ENCODE data around the gene ECHS1. TPM values are rescaled to one million over a fixed set of nuclear protein-coding genes. Genes with fewer than 3 reads are reported as not detected.

Gene ECHS1
- total RNA-seq, 1 experiment from 2014 or later: 58.0 TPM

GRCh38 chr10:133405272-133405671, 32.1 kb upstream of the ECHS1 start:
- Histone ChIP-seq H3K4me2 (ENCODE audit: low read length) (no peak overlapping the region), H4K20me1 (ENCODE audit: insufficient read depth) (no peaks in the 10 kb centered on the region), H3K9ac (ENCODE audit: low read length) (no peak overlapping the region), H3K36me3 (ENCODE audit: control insufficient read depth in 1 of 2, insufficient read depth in 2 of 2, low read length in 2 of 2) (peaks cover 0 to 7% of the 10 kb centered on the region in 2 experiments; a peak in 3 of 4 replicates), H2AFZ (ENCODE audit: low read depth, low read length, poor library complexity, severe bottlenecking) (no peak overlapping the region), H3K9me3 (ENCODE audit: control insufficient read depth in 1 of 2, insufficient read depth in 1 of 2, low read depth in 1 of 2, low read length in 2 of 2) (no peaks in the 10 kb centered on the region), H3K27ac (ENCODE audit: low read depth, low read length) (no peak overlapping the region), H3K79me2 (ENCODE audit: insufficient read depth, low read length) (peaks cover 54% of the 10 kb centered on the region), H3K9me2 (ENCODE audit: insufficient read depth) (no peaks in the 10 kb centered on the region), H3K4me3 (replicated peaks in 1 of 2; ENCODE audit: low read depth in 1 of 2, low read length in 2 of 2) (no peak overlapping the region), H3K4me1 (ENCODE audit: control insufficient read depth in 1 of 2, insufficient read depth in 2 of 2, low read length in 2 of 2) (no peaks in the 10 kb centered on the region), H3K27me3 (ENCODE audit: insufficient read depth, low read length) (no peaks in the 10 kb centered on the region)
- no peak for DNase-seq (ENCODE audit: low read depth, low spot score)
- ChIA-PET CTCF (no interaction called here), RAD21 (ENCODE audit: low non-redundant PET in 1 of 2, low total read pairs in 2 of 2, uncharacterized antibody in 2 of 2, unreplicated experiment in 2 of 2) (no interaction called here), POLR2A (no interaction called here)
- no peak for ATAC-seq
- no TSS peak for BruUV-seq (replicated peaks)
- intact Hi-C loops (cut with micrococcal nuclease): no loop called here
- TF ChIP-seq EZH2 (IDR thresholded peaks at IDR 0.05) (no peak), EZH2phosphoT487 (IDR thresholded peaks at IDR 0.05; ENCODE audit: borderline replicate concordance) (no peak), ELF1 (IDR thresholded peaks at IDR 0.05; ENCODE audit: borderline replicate concordance, low read depth) (no peak), CEBPB (IDR thresholded peaks at IDR 0.05; ENCODE audit: low read depth) (no peak), SIN3A (IDR thresholded peaks at IDR 0.05; ENCODE audit: low read depth) (no peak), ZBTB33 (IDR thresholded peaks at IDR 0.05; ENCODE audit: extremely low read depth, insufficient replicate concordance, low read length) (no peak), YY1 (IDR thresholded peaks at IDR 0.05; ENCODE audit: extremely low read depth, insufficient replicate concordance, low read depth, low read length) (no peak), POLR2A (IDR thresholded peaks at IDR 0.05; ENCODE audit: borderline replicate concordance, extremely low read depth, insufficient read depth, insufficient read length) (no peak), ZFX (IDR thresholded peaks at IDR 0.05) (no peak), ATF3 (IDR thresholded peaks at IDR 0.05) (no peak), SRF (IDR thresholded peaks at IDR 0.05; ENCODE audit: low read depth) (no peak), TCF7L2 (IDR thresholded peaks at IDR 0.05; ENCODE audit: borderline replicate concordance, extremely low read depth, insufficient read depth, insufficient read length) (no peak), CTCF (IDR thresholded peaks at IDR 0.05 in 2 of 3, conservative IDR thresholded peaks at IDR 0.05 in 1 of 3; ENCODE audit: borderline replicate concordance in 1 of 3, insufficient read depth in 1 of 3, low read depth in 2 of 3, low read length in 2 of 3) (no peak), POLR2AphosphoS5 (IDR thresholded peaks at IDR 0.05; ENCODE audit: low read depth, low read length) (no peak)
- TF ChIP-seq, protein P1, sequence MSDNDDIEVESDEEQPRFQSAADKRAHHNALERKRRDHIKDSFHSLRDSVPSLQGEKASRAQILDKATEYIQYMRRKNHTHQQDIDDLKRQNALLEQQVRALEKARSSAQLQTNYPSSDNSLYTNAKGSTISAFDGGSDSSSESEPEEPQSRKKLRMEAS (IDR thresholded peaks at IDR 0.05): no peak
- TF ChIP-seq, protein P2, sequence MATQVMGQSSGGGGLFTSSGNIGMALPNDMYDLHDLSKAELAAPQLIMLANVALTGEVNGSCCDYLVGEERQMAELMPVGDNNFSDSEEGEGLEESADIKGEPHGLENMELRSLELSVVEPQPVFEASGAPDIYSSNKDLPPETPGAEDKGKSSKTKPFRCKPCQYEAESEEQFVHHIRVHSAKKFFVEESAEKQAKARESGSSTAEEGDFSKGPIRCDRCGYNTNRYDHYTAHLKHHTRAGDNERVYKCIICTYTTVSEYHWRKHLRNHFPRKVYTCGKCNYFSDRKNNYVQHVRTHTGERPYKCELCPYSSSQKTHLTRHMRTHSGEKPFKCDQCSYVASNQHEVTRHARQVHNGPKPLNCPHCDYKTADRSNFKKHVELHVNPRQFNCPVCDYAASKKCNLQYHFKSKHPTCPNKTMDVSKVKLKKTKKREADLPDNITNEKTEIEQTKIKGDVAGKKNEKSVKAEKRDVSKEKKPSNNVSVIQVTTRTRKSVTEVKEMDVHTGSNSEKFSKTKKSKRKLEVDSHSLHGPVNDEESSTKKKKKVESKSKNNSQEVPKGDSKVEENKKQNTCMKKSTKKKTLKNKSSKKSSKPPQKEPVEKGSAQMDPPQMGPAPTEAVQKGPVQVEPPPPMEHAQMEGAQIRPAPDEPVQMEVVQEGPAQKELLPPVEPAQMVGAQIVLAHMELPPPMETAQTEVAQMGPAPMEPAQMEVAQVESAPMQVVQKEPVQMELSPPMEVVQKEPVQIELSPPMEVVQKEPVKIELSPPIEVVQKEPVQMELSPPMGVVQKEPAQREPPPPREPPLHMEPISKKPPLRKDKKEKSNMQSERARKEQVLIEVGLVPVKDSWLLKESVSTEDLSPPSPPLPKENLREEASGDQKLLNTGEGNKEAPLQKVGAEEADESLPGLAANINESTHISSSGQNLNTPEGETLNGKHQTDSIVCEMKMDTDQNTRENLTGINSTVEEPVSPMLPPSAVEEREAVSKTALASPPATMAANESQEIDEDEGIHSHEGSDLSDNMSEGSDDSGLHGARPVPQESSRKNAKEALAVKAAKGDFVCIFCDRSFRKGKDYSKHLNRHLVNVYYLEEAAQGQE (IDR thresholded peaks at IDR 0.05; ENCODE audit: low read depth): no peak
